ENCODE results near the gene CCDC51. TPM values are rescaled to one million over a fixed set of nuclear protein-coding genes. Genes with fewer than 3 reads are reported as not detected.
A peak's percentile ranks its signal among the peaks of the same experiment; 100 is the strongest.

The CCDC51 gene
- total and polyA plus RNA-seq, 9 of the 15 experiments (the other 6 are each of a cell fraction or from before 2014, with no cell fraction given): 6.5 to 18.6 (median 15.7) TPM

DNA sequence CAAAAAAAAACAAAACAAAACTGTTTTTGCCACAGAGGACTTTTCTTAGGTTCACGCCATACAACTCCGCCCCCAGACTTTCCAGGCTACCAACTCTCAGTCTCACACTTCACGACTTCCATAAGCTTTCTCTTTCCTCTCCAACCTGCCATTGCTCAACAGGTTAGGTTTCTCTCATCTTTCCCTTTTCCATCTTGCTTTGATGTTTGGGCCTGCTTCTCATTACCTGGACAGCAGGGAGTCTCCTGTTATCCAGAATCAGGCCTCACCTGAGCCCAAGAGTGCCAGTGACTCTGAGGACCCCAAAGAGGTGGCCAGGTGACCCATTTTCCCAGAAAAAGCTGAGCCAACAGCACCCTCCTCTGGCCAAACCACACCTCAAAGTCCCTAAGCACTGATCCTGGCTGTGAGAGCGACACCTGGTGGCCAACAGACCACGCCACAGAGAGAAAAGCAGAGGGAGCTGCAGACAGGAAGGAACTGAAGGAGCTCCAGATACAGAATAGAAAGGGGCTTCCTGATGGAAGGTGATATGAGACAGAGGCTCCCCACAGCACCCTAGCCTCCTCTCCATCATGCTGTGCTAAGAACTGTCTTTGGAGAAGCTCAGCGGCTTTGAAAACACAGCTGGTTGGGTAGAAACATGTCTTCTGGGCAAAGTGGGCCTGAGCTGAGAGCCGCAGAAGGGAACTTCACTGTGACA, 4.0 kb downstream of the CCDC51 start:
- peaks cover 32% of the 10 kb centered on the region; the same call in 2 of the 3 replicates for H3K36me3 ChIP-seq (ENCODE audit: control insufficient read depth, insufficient read depth, low read length)
- peaks cover 6% of the 10 kb centered on the region for H3K9me1 ChIP-seq (ENCODE audit: control insufficient read depth, insufficient read depth, low read length)
- BruUV-seq (replicated peaks): no TSS peak
- in situ Hi-C loops (cut with MboI): loop anchor here (5.0 to 10.0 kb wide), 4 partner anchors 34 to 241 kb away; no protein-coding TSS in a partner anchor
- H4K20me1 ChIP-seq (replicated peaks; ENCODE audit: control insufficient read depth, insufficient read depth, low read length): no peaks in the 10 kb centered on the region
- peaks cover 23% of the 10 kb centered on the region for H3K79me2 ChIP-seq (ENCODE audit: control insufficient read depth, insufficient read depth, low read length)
- CTCF ChIA-PET (ENCODE audit: low intra/inter-chr PET ratio): interaction anchor here (0.6 to 4.6 kb wide), 9 partner anchors 35 to 390 kb away, joined by 3 to 59 read pairs (median 4); no protein-coding TSS in a partner anchor
- FAIRE-seq (peak; percentile 94), DNase-seq (ENCODE audit: extremely low read depth in 1 of 4, low spot score in 3 of 4) (peak; percentile 61 to 87 (median 72)), ATAC-seq (peak; percentile 75)
- H3K4me2 ChIP-seq (ENCODE audit: insufficient read depth, low read length): no peak overlapping the region
- WGBS (ENCODE audit: insufficient coverage, low coverage, missing lambda C conversion rate): 27% methylated on average over 5 of the region's 7 CpGs
- peak overlapping the region in 1 of 2 experiments; percentile 46; a peak in 1 of 4 replicates for H3K9ac ChIP-seq (ENCODE audit: insufficient read depth in 1 of 2, low read depth in 2 of 2, low read length in 2 of 2)
- no peaks in the 10 kb centered on the region for H3K9me3 ChIP-seq (replicated peaks; ENCODE audit: control insufficient read depth, insufficient read depth, low read depth, low read length)
- POLR2A ChIA-PET: interaction anchor here (0.6 to 2.3 kb wide), 13 partner anchors 10 to 278 kb away, joined by 3 to 21 read pairs (median 4); partner anchors contain the start of genes ATRIP and CDC25A
- intact Hi-C loops (cut with micrococcal nuclease): loop anchor here (1.0 to 2.0 kb wide), 4 partner anchors 35 to 241 kb away; no protein-coding TSS in a partner anchor
- H3K4me1 ChIP-seq (replicated peaks in 1 of 2; ENCODE audit: control insufficient read depth in 2 of 2, insufficient read depth in 2 of 2, low read length in 2 of 2): peaks cover 14 to 16% of the 10 kb centered on the region in 2 experiments; a peak in 3 of 5 replicates
- H3K4me3 ChIP-seq: no peak overlapping the region
- H3K27me3 ChIP-seq (ENCODE audit: control insufficient read depth in 2 of 2, insufficient read depth in 2 of 2, low read length in 2 of 2): no peaks in the 10 kb centered on the region; a peak in 1 of 5 replicates
- H3K27ac ChIP-seq (ENCODE audit: extremely low read depth, low read depth, low read length): no peak overlapping the region
- H2AFZ ChIP-seq (ENCODE audit: low read depth, low read length): no peak overlapping the region
- TF ChIP-seq ZNF668 (CRISPR knock-in tag; IDR thresholded peaks at IDR 0.05) (no peak), ZNF282 (CRISPR knock-in tag; IDR thresholded peaks at IDR 0.05) (no peak), PHB2 (IDR thresholded peaks at IDR 0.05; ENCODE audit: low read depth) (no peak), MBD2 (IDR thresholded peaks at IDR 0.05; ENCODE audit: borderline replicate concordance, low read depth) (no peak), ZNF121 (CRISPR knock-in tag; conservative IDR thresholded peaks at IDR 0.05) (no peak), YY1 (IDR thresholded peaks at IDR 0.05; ENCODE audit: borderline replicate concordance in 1 of 3, control insufficient read depth in 1 of 3, extremely low read depth in 1 of 3, insufficient read depth in 3 of 3, insufficient read length in 1 of 3, insufficient replicate concordance in 2 of 3, low read depth in 1 of 3, low read length in 2 of 3) (peak in 1 of 3 experiments; percentile 45), KLF16 (IDR thresholded peaks at IDR 0.05) (no peak), ZNF140 (CRISPR knock-in tag; IDR thresholded peaks at IDR 0.05) (no peak), ZSCAN32 (CRISPR knock-in tag; IDR thresholded peaks at IDR 0.05) (no peak), ZNF696 (CRISPR knock-in tag; conservative IDR thresholded peaks at IDR 0.05) (no peak), SIN3B (IDR thresholded peaks at IDR 0.05; ENCODE audit: low read depth) (no peak), TEAD2 (tag; IDR thresholded peaks at IDR 0.05) (no peak), BRD4 (IDR thresholded peaks at IDR 0.05) (no peak), ZFPM2 (CRISPR knock-in tag; IDR thresholded peaks at IDR 0.05) (no peak), POLR2AphosphoS2 (IDR thresholded peaks at IDR 0.05; ENCODE audit: low read length) (no peak), SMAD2 (IDR thresholded peaks at IDR 0.05; ENCODE audit: low read depth, low read length) (no peak)
- TF ChIP-seq, protein P1, sequence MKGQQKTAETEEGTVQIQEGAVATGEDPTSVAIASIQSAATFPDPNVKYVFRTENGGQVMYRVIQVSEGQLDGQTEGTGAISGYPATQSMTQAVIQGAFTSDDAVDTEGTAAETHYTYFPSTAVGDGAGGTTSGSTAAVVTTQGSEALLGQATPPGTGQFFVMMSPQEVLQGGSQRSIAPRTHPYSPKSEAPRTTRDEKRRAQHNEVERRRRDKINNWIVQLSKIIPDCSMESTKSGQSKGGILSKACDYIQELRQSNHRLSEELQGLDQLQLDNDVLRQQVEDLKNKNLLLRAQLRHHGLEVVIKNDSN (CRISPR knock-in tag; IDR thresholded peaks at IDR 0.05): no peak
- TF ChIP-seq, protein P2, sequence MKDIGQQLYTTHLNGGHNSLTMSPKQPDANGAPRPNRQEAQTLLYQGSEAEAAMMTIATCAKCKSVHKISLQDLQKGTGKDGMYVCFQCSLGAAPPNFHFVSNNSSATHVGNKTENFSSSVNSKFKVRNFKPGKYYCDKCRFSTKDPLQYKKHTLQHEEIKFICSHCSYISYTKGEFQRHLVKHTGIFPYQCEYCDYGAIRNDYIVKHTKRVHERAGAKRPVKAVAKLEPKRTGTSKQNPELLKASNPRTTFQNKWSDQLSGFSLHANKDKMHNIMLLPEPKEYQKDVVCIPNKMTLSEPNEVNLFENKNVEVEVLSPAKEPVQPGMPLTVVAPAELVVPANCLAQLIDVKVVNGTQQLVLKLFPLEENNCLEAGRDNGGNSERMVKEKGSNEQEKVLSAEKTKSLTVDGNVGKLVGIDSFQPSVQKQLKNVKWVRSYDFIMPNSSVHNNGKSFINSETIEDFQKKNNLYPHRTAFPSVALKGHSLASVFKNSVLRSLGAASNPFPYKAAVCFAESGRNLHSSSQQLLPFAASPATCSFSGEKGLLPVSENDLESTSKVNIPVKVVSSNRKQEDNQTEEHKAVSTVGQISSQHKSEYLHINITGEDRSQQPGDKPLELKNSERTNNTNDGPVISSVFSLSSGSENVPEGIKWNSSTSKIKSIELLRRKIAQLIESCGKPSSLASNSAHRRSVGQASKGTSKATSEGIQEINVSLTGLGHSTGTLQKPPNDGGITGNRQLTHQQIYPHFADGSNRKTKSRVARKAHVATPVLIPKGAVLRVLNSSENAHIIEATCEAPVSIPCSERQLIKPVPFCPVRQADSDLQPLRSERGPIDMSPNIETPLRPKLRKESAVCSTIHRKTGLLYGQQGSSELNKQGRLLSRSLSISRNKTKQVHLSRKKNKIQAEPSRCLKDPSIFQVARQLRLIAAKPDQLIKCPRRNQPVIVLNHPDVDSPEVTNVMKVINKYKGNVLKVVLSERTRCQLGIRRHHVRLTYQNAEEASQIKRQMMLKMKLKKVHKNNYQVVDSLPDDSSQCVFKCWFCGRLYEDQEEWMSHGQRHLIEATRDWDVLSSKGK (CRISPR knock-in tag; IDR thresholded peaks at IDR 0.05): no peak

All from K562 (cell line).